H1 (cell line): ENCODE data around the gene MYH6. TPM values are rescaled to one million over a fixed set of nuclear protein-coding genes. Genes with fewer than 3 reads are reported as not detected.

Source experiments
- CTCF ChIA-PET: fragments of 300-600 bp; sonication (Branson Sonifier 250); formaldehyde crosslinking; loops from one replicate; lab custom pipeline; 2021; ENCODE audit not compliant: partially characterized antibody; lab: Charles Lee
- POLR2A ChIA-PET: fragments of 300-600 bp; sonication (Branson Sonifier 250); formaldehyde crosslinking; loops from one replicate; lab custom pipeline; 2021; ENCODE audit warnings: inconsistent platforms; ENCODE audit not compliant: partially characterized antibody; lab: Charles Lee
- DNase-seq, 2 experiments: peaks; one replicate each; pipeline versions ENCODE4 v3.0.0 to v3.0.0-alpha.2; 2010 to 2022; ENCODE audit warnings: low spot score in 2 of 2, low read depth in 1 of 2, mixed read lengths in 1 of 2
- FAIRE-seq: peaks from 2 replicates; lab custom pipeline; 2011; peaks lifted over from hg19 to GRCh38; lab: Jason Lieb, UNC
- H2AFZ ChIP-seq: 2 replicates; pipeline ENCODE4 v1.8.1; 2012; ENCODE audit warnings: low read length, inconsistent platforms
- H2AK5ac ChIP-seq: 2 replicates; pipeline ENCODE4 v1.6.1; 2013; ENCODE audit warnings: low read depth, low read length
- H2BK120ac ChIP-seq: replicated peaks from 2 replicates; pipeline ENCODE3; 2013; ENCODE audit warnings: low read depth, low read length, inconsistent platforms
- H2BK12ac ChIP-seq: 2 replicates; pipeline ENCODE4 v1.6.1; 2013; ENCODE audit warnings: low read depth, low read length
- H2BK15ac ChIP-seq: 2 replicates; pipeline ENCODE4 v1.6.1; 2013; ENCODE audit warnings: low read length
- H2BK20ac ChIP-seq: 2 replicates; pipeline ENCODE4 v1.6.1; 2013; ENCODE audit warnings: low read length
- H2BK5ac ChIP-seq: 2 replicates; pipeline ENCODE4 v1.6.1; 2013; ENCODE audit warnings: low read depth, low read length
- H3K14ac ChIP-seq: 2 replicates; pipeline ENCODE4 v1.6.1; 2013; ENCODE audit warnings: inconsistent platforms; ENCODE audit not compliant: insufficient read length
- H3K18ac ChIP-seq: 2 replicates; pipeline ENCODE4 v1.6.1; 2013; ENCODE audit warnings: low read length; ENCODE audit errors: extremely low read depth
- H3K23ac ChIP-seq: 2 replicates; pipeline ENCODE4 v1.6.1; 2013; ENCODE audit warnings: inconsistent platforms; ENCODE audit not compliant: insufficient read length
- H3K23me2 ChIP-seq: 2 replicates; pipeline ENCODE4 v1.6.1; 2013; ENCODE audit warnings: low read depth, low read length
- H3K27ac ChIP-seq: 2 replicates; pipeline ENCODE4 v1.6.1; 2011; ENCODE audit warnings: low read depth, low read length, inconsistent platforms
- H3K27me3 ChIP-seq, 4 experiments: replicated peaks in 1 of 4; 1 replicate in 1 of 4; 2 replicates in 3 of 4; pipeline versions ENCODE4 v1.6.1 to v1.8.1; 2011 to 2013; ENCODE audit warnings: low read length in 3 of 4, mild to moderate bottlenecking in 3 of 4, inconsistent platforms in 2 of 4, mixed read lengths in 2 of 4, moderate library complexity in 1 of 4; ENCODE audit not compliant: control insufficient read depth in 3 of 4, insufficient read depth in 3 of 4; ENCODE audit errors: extremely low read depth in 1 of 4
- H3K36me3 ChIP-seq, 4 experiments: 2 replicates each; pipeline versions ENCODE4 v1.6.1 to v1.8.1; 2011 to 2013; ENCODE audit warnings: mild to moderate bottlenecking in 4 of 4, low read length in 3 of 4, moderate library complexity in 2 of 4, control low read depth in 1 of 4, inconsistent platforms in 1 of 4; ENCODE audit not compliant: insufficient read depth in 4 of 4, control insufficient read depth in 2 of 4
- H3K4ac ChIP-seq: replicated peaks from 2 replicates; pipeline ENCODE3; 2013; ENCODE audit warnings: low read length, low read depth, mixed read lengths, inconsistent platforms; ENCODE audit not compliant: insufficient read length
- H3K4me1 ChIP-seq, 4 experiments: replicated peaks in 1 of 4; 1 replicate in 1 of 4; 2 replicates in 3 of 4; pipeline versions ENCODE4 v1.6.1 to v1.8.1; 2011 to 2013; ENCODE audit warnings: low read length in 3 of 4, inconsistent platforms in 2 of 4, mixed read lengths in 1 of 4; ENCODE audit not compliant: insufficient read depth in 4 of 4, control insufficient read depth in 3 of 4
- H3K4me2 ChIP-seq, 2 experiments: 2 replicates each; pipeline versions ENCODE4 v1.6.1 to v1.8.1; 2011 to 2013; ENCODE audit warnings: low read depth in 2 of 2, low read length in 2 of 2, control low read depth in 1 of 2, inconsistent platforms in 1 of 2, mild to moderate bottlenecking in 1 of 2; ENCODE audit not compliant: insufficient read depth in 1 of 2
- H3K4me3 ChIP-seq, 4 experiments: fragments of 200-600, 300-600 bp in 1 of 4; sonication (generic), shearing (Covaris generic), sonication (Bioruptor Twin) in 1 of 4; 2 replicates each; pipeline versions ENCODE4 v1.5.1 to v1.8.1; 2011 to 2016; ENCODE audit warnings: low read length in 4 of 4, low read depth in 3 of 4, control low read depth in 2 of 4, inconsistent platforms in 2 of 4, mild to moderate bottlenecking in 2 of 4, mixed read lengths in 1 of 4, moderate library complexity in 1 of 4; ENCODE audit not compliant: insufficient read depth in 2 of 4; ENCODE audit errors: extremely low read depth in 1 of 4
- H3K56ac ChIP-seq: replicated peaks from 2 replicates; pipeline ENCODE3; 2013; ENCODE audit warnings: low read depth, mild to moderate bottlenecking, mixed read lengths, low read length, inconsistent platforms; ENCODE audit not compliant: insufficient read length
- H3K79me1 ChIP-seq: 2 replicates; pipeline ENCODE4 v1.6.1; 2013; ENCODE audit warnings: low read depth, low read length, control low read depth
- H3K79me2 ChIP-seq, 2 experiments: 2 replicates each; pipeline versions ENCODE4 v1.6.1 to v1.8.1; 2012 to 2013; ENCODE audit warnings: low read length in 2 of 2, mild to moderate bottlenecking in 2 of 2, inconsistent platforms in 1 of 2; ENCODE audit not compliant: insufficient read depth in 2 of 2, control insufficient read depth in 1 of 2
- H3K9ac ChIP-seq, 4 experiments: replicated peaks in 1 of 4; 1 replicate in 1 of 4; 2 replicates in 3 of 4; pipeline versions ENCODE4 v1.6.1 to v1.8.1; 2011 to 2013; ENCODE audit warnings: low read depth in 3 of 4, low read length in 3 of 4, control low read depth in 2 of 4, mild to moderate bottlenecking in 2 of 4, moderate library complexity in 2 of 4, inconsistent platforms in 1 of 4; ENCODE audit errors: extremely low read depth in 1 of 4
- H3K9me3 ChIP-seq, 2 experiments: 2 replicates each; pipeline versions ENCODE4 v1.6.1 to v1.8.1; 2012 to 2013; ENCODE audit warnings: mild to moderate bottlenecking in 2 of 2, moderate library complexity in 2 of 2, control low read depth in 1 of 2, inconsistent platforms in 1 of 2, low read depth in 1 of 2, low read length in 1 of 2, mixed read lengths in 1 of 2; ENCODE audit not compliant: insufficient read depth in 2 of 2
- H4K20me1 ChIP-seq, 2 experiments: replicated peaks in 1 of 2; 2 replicates each; pipeline versions ENCODE3 to v1.8.1; 2011 to 2013; ENCODE audit warnings: inconsistent platforms in 2 of 2, low read length in 2 of 2, mild to moderate bottlenecking in 1 of 2; ENCODE audit not compliant: insufficient read depth in 2 of 2, control insufficient read depth in 1 of 2
- H4K5ac ChIP-seq: 2 replicates; pipeline ENCODE4 v1.6.1; 2013; ENCODE audit warnings: low read length, low read depth, mixed read lengths, inconsistent platforms; ENCODE audit not compliant: insufficient read length
- H4K8ac ChIP-seq: 2 replicates; pipeline ENCODE4 v1.8.0; 2013; ENCODE audit warnings: mild to moderate bottlenecking, moderate library complexity, low read length, inconsistent platforms; ENCODE audit not compliant: insufficient read depth; ENCODE audit errors: extremely low read depth
- H4K91ac ChIP-seq: replicated peaks from 2 replicates; pipeline ENCODE3; 2013; ENCODE audit warnings: low read length, mixed read lengths, inconsistent platforms; ENCODE audit not compliant: insufficient read length
- BACH1 ChIP-seq: IDR thresholded peaks from 2 replicates; pipeline ENCODE4 v1.6.1; 2012; ENCODE audit warnings: low read length, improper control_type of control experiment
- CBX5 ChIP-seq: fragments of 300-800, 300-1000 bp; sonication (generic); IDR thresholded peaks from 2 replicates; pipeline ENCODE4 v1.7.1; 2016; ENCODE audit warnings: antibody characterized with exemption, low read length, low read depth
- CHD2 ChIP-seq: IDR thresholded peaks from 2 replicates; pipeline ENCODE4 v1.6.1; 2012; ENCODE audit warnings: low read length, improper control_type of control experiment
- CTBP2 ChIP-seq: IDR thresholded peaks from 2 replicates; pipeline ENCODE4 v1.7.0; 2011; ENCODE audit warnings: borderline replicate concordance, mild to moderate bottlenecking, moderate library complexity, mixed read lengths, low read length; ENCODE audit not compliant: insufficient read depth, insufficient read length
- EP300 ChIP-seq, 2 experiments: IDR thresholded peaks; 1 replicate in 1 of 2; 2 replicates in 1 of 2; pipeline ENCODE4 v1.6.1; 2011 to 2012; ENCODE audit warnings: low read depth in 2 of 2, low read length in 2 of 2, mild to moderate bottlenecking in 2 of 2, borderline replicate concordance in 1 of 2, inconsistent platforms in 1 of 2, moderate library complexity in 1 of 2
- GABPA ChIP-seq: IDR thresholded peaks from 2 replicates; pipeline ENCODE4 v1.6.1; 2011; ENCODE audit warnings: mild to moderate bottlenecking, low read length, moderate library complexity, borderline replicate concordance; ENCODE audit not compliant: insufficient read depth
- KDM4A ChIP-seq: IDR thresholded peaks from one replicate; pipeline ENCODE4 v1.7.1; 2012; ENCODE audit warnings: low read depth, mild to moderate bottlenecking, moderate library complexity, low read length, inconsistent platforms; ENCODE audit not compliant: severe bottlenecking
- RFX5 ChIP-seq: IDR thresholded peaks from 2 replicates; pipeline ENCODE4 v1.6.1; 2011; ENCODE audit warnings: low read depth, low read length, improper control_type of control experiment, borderline replicate concordance
- RNF2 ChIP-seq: fragments of 200-900, 300-1000 bp; sonication (generic); IDR thresholded peaks from 2 replicates; pipeline ENCODE4 v1.7.1; 2016; ENCODE audit warnings: borderline replicate concordance, low read depth, mild to moderate bottlenecking, antibody characterized with exemption, low read length; ENCODE audit not compliant: poor library complexity, severe bottlenecking; ENCODE audit errors: missing control alignments
- SIX5 ChIP-seq: IDR thresholded peaks from 2 replicates; pipeline ENCODE4 v1.6.1; 2011; ENCODE audit warnings: mild to moderate bottlenecking, low read depth, low read length
- TBP ChIP-seq: IDR thresholded peaks from 2 replicates; pipeline ENCODE4 v1.6.1; 2011; ENCODE audit warnings: low read depth, low read length, improper control_type of control experiment
- TCF12 ChIP-seq: IDR thresholded peaks from 2 replicates; pipeline ENCODE4 v1.6.1; 2011; ENCODE audit warnings: low read depth, mild to moderate bottlenecking, low read length
- WGBS, 2 experiments: shearing (Covaris generic) in 1 of 2; methylation state at CpG; one replicate each; pipeline versions ENCODE4 v1.1.6 to v1.1.7; 2013 to 2015; ENCODE audit warnings: low lambda C conversion rate in 2 of 2, mixed read lengths in 2 of 2, inconsistent platforms in 1 of 2, low coverage in 1 of 2, missing lambda C conversion rate in 1 of 2; ENCODE audit not compliant: insufficient replicate concordance in 2 of 2, insufficient coverage in 1 of 2, insufficient read length in 1 of 2; ENCODE audit errors: extremely low coverage in 1 of 2, missing lambda C conversion rate in 1 of 2; 5-methylcytosine and 5-hydroxymethylcytosine counted together
- polyA plus RNA-seq, 7 experiments: library from polyadenylated mRNA; depleted of rRNA in 3 of 7; stranded (reverse) in 5 of 7; unstranded in 2 of 7; fragments of >200 nt in 5 of 7; fragments of 200-250 nt in 2 of 7; gene quantifications; 1 replicate in 5 of 7; 2 replicates in 1 of 7; 4 replicates in 1 of 7; pipeline versions ENCODE4 v1.2.1 to v1.2.3, GENCODE V29; 2011 to 2013; ENCODE audit warnings: missing spikeins in 2 of 7, mixed read lengths in 2 of 7
- total RNA-seq: library from RNA; stranded (reverse); fragmentation: NEBNext Ultra II Directional; extraction: Animal tissue kit (Norgen Biotek cat#: 25700); gene quantifications from 2 replicates; pipeline ENCODE4 v1.2.1, GENCODE V29; 2021

The MYH6 gene
- total and polyA plus RNA-seq, 2 of the 8 experiments (the other 6 are each of a cell fraction or from before 2014, with no cell fraction given): 0.03 TPM; not detected in 1

DNA sequence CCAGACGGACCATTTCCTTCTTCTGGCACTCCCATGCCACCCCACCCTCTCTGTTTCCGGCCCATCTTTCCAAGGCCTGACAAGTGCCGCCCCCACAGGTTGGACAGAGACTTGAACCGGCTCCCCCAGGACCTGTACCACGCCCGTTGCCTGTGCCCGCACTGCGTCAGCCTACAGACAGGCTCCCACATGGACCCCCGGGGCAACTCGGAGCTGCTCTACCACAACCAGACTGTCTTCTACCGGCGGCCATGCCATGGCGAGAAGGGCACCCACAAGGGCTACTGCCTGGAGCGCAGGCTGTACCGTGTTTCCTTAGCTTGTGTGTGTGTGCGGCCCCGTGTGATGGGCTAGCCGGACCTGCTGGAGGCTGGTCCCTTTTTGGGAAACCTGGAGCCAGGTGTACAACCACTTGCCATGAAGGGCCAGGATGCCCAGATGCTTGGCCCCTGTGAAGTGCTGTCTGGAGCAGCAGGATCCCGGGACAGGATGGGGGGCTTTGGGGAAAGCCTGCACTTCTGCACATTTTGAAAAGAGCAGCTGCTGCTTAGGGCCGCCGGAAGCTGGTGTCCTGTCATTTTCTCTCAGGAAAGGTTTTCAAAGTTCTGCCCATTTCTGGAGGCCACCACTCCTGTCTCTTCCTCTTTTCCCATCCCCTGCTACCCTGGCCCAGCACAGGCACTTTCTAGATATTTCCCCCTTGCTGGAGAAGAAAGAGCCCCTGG lies 32.4 kb downstream of the MYH6 start:
- H2AFZ ChIP-seq: no peak overlapping the region
- no peak for TF ChIP-seq CTBP2
- no peak for TF ChIP-seq GABPA
- TF ChIP-seq CHD2: no peak
- no peak for TF ChIP-seq EP300 (IDR thresholded peaks at IDR 0.05; ENCODE audit: borderline replicate concordance in 1 of 2, low read depth in 2 of 2, low read length in 2 of 2)
- no peak for TF ChIP-seq SIX5
- no peak for TF ChIP-seq TBP
- TF ChIP-seq TCF12: no peak
- TF ChIP-seq CBX5: no peak
- TF ChIP-seq RNF2: no peak
- no peak for TF ChIP-seq RFX5
- no peak for TF ChIP-seq KDM4A
- no peak for TF ChIP-seq BACH1

More for the DNA sequence above, 32.4 kb downstream of the MYH6 start:
- no peaks in the 10 kb centered on the region for H3K36me3 ChIP-seq
- H3K27ac ChIP-seq: no peak overlapping the region
- no peak overlapping the region for H3K9ac ChIP-seq
- H3K9me3 ChIP-seq: no peaks in the 10 kb centered on the region
- H4K91ac ChIP-seq: no peak overlapping the region
- H2BK20ac ChIP-seq: no peak overlapping the region
- 82% methylated on average over 21 of the region's 21 CpGs; no CpG with 5 or more reads in 1 of the 2 experiments for WGBS, 2 experiments
- H3K18ac ChIP-seq: no peak overlapping the region
- no peaks in the 10 kb centered on the region for H3K23me2 ChIP-seq
- H3K14ac ChIP-seq: no peak overlapping the region
- H3K79me1 ChIP-seq: no peaks in the 10 kb centered on the region
- H2BK15ac ChIP-seq: no peak overlapping the region
- no peak for FAIRE-seq
- peaks cover 0 to 23% (median 11%) of the 10 kb centered on the region in 4 experiments; a peak in 6 of 7 replicates for H3K27me3 ChIP-seq
- H4K8ac ChIP-seq: peak overlapping the region; percentile 4; the same call in 1 of the 2 replicates
- no peak overlapping the region for H3K56ac ChIP-seq
- H3K4ac ChIP-seq: no peak overlapping the region
- no peak for DNase-seq
- ChIA-PET POLR2A (interaction anchor here (0.7 to 3.3 kb wide), 8 partner anchors 9 to 342 kb away, joined by 3 to 19 read pairs (median 4); partner anchors contain the start of gene PABPN1), CTCF (interaction anchor here (0.7 to 15.0 kb wide), 18 partner anchors 13 to 184 kb away, joined by 3 to 333 read pairs (median 4); partner anchors contain the start of genes EFS and SLC22A17)
- peaks cover 0 to 12% (median 4%) of the 10 kb centered on the region in 4 experiments; a peak in 3 of 7 replicates for H3K4me1 ChIP-seq
- no peak overlapping the region for H2AK5ac ChIP-seq
- no peaks in the 10 kb centered on the region for H3K79me2 ChIP-seq
- H3K4me3 ChIP-seq: no peak overlapping the region
- no peak overlapping the region for H2BK5ac ChIP-seq
- H2BK120ac ChIP-seq: no peak overlapping the region
- H3K23ac ChIP-seq: no peak overlapping the region
- H3K4me2 ChIP-seq: no peak overlapping the region
- no peak overlapping the region for H2BK12ac ChIP-seq
- H4K20me1 ChIP-seq: no peaks in the 10 kb centered on the region
- no peak overlapping the region for H4K5ac ChIP-seq
